Effector memory CD8-positive, alpha-beta T cell (primary cell): ENCODE results near the gene MTHFS.

Experiments used
- ATAC-seq: fragments of 150-1000 bp; cut with Tn5 transposase; replicated peaks from 2 replicates; pipeline ENCODE4 v1.10.0; 2021; ENCODE audit warnings: mild to moderate bottlenecking, moderate library complexity
- DNase-seq, 3 experiments: peaks; one replicate each; pipeline ENCODE4 v3.0.0; 2021
- H3K27ac Mint-ChIP-seq, 2 donors: one replicate each; pipeline ENCODE4 v1.8.0; 2022; ENCODE audit warnings: mild to moderate bottlenecking in 2 of 2, mixed read lengths in 2 of 2, moderate library complexity in 2 of 2
- H3K27me3 Mint-ChIP-seq, 2 donors: one replicate each; pipeline ENCODE4 v1.8.0; 2022; ENCODE audit warnings: mixed read lengths in 2 of 2
- H3K36me3 Mint-ChIP-seq: one replicate; pipeline ENCODE4 v1.8.0; 2022; ENCODE audit warnings: mild to moderate bottlenecking, moderate library complexity, mixed read lengths; ENCODE audit not compliant: insufficient read depth
- H3K4me1 Mint-ChIP-seq, 2 donors: one replicate each; pipeline ENCODE4 v1.8.0; 2022; ENCODE audit warnings: low read depth in 2 of 2, mixed read lengths in 2 of 2
- H3K4me3 Mint-ChIP-seq, 2 donors: one replicate each; pipeline ENCODE4 v1.8.0; 2022; ENCODE audit warnings: mild to moderate bottlenecking in 2 of 2, mixed read lengths in 2 of 2, moderate library complexity in 2 of 2
- H3K9me3 Mint-ChIP-seq, 2 donors: one replicate each; pipeline ENCODE4 v1.8.0; 2022; ENCODE audit warnings: mixed read lengths in 2 of 2

The MTHFS gene

GRCh38 chr15:79881668-79882067 is 15.1 kb downstream of the MTHFS start:
- peaks cover 0 to 4% of the 10 kb centered on the region in 2 donors for H3K9me3 Mint-ChIP-seq
- H3K36me3 Mint-ChIP-seq: peaks cover 49% of the 10 kb centered on the region
- DNase-seq (no peak), ATAC-seq (no peak)
- no peak overlapping the region for H3K27ac Mint-ChIP-seq
- H3K4me3 Mint-ChIP-seq: no peak overlapping the region
- peaks cover 12 to 19% of the 10 kb centered on the region in 2 donors for H3K4me1 Mint-ChIP-seq
- H3K27me3 Mint-ChIP-seq: no peaks in the 10 kb centered on the region

GRCh38 chr15:79881254-79881653 is 15.6 kb downstream of the MTHFS start:
- Mint-ChIP-seq H3K27ac (no peak overlapping the region), H3K36me3 (peaks cover 53% of the 10 kb centered on the region), H3K9me3 (peaks cover 0 to 4% of the 10 kb centered on the region in 2 donors), H3K4me3 (no peak overlapping the region), H3K4me1 (peaks cover 12 to 19% of the 10 kb centered on the region in 2 donors), H3K27me3 (no peaks in the 10 kb centered on the region)
- DNase-seq (no peak), ATAC-seq (no peak)

- peaks cover 6 to 8% of the 10 kb centered on the region in 2 donors for H3K4me1 Mint-ChIP-seq
- H3K4me3 Mint-ChIP-seq: no peak overlapping the region
- DNase-seq (no peak), ATAC-seq (no peak)
- peaks cover 51% of the 10 kb centered on the region for H3K36me3 Mint-ChIP-seq
- H3K27me3 Mint-ChIP-seq: no peaks in the 10 kb centered on the region
- H3K9me3 Mint-ChIP-seq: peaks cover 4 to 7% of the 10 kb centered on the region in 2 donors
- no peak overlapping the region for H3K27ac Mint-ChIP-seq
Observed at GRCh38 chr15:79878078-79878705, 18.6 kb downstream of the MTHFS start.

GRCh38 chr15:79875213-79875612 is 21.6 kb downstream of the MTHFS start:
- DNase-seq (no peak), ATAC-seq (no peak)
- Mint-ChIP-seq H3K27me3 (no peaks in the 10 kb centered on the region), H3K9me3 (peaks cover 4 to 7% of the 10 kb centered on the region in 2 donors), H3K4me3 (no peak overlapping the region), H3K36me3 (peaks cover 46% of the 10 kb centered on the region), H3K27ac (peak overlapping the region in 1 of 2 donors; percentile 6), H3K4me1 (peaks cover 13 to 17% of the 10 kb centered on the region in 2 donors)

GRCh38 chr15:79874242-79874641 is 22.6 kb downstream of the MTHFS start:
- H3K4me1 Mint-ChIP-seq: peaks cover 13 to 17% of the 10 kb centered on the region in 2 donors
- no peak for DNase-seq
- H3K9me3 Mint-ChIP-seq: peaks cover 4 to 7% of the 10 kb centered on the region in 2 donors
- no peak overlapping the region for H3K4me3 Mint-ChIP-seq
- no peaks in the 10 kb centered on the region for H3K27me3 Mint-ChIP-seq
- peaks cover 38% of the 10 kb centered on the region for H3K36me3 Mint-ChIP-seq
- ATAC-seq: no peak
- no peak overlapping the region for H3K27ac Mint-ChIP-seq

- peak; percentile 88 for ATAC-seq
- Mint-ChIP-seq H3K4me3 (peak overlapping the region; percentile 9 to 17), H3K9me3 (peaks cover 0 to 7% of the 10 kb centered on the region in 2 donors), H3K27me3 (no peaks in the 10 kb centered on the region), H3K36me3 (peaks cover 38% of the 10 kb centered on the region), H3K27ac (peak overlapping the region; percentile 80 to 85), H3K4me1 (peaks cover 13 to 21% of the 10 kb centered on the region in 2 donors)
- DNase-seq: peak; percentile 28 to 34 (median 29)
Observed at GRCh38 chr15:79872358-79873017, 24.3 kb downstream of the MTHFS start.

GRCh38 chr15:79868554-79868953 is 28.3 kb downstream of the MTHFS start:
- no peak for ATAC-seq
- peaks cover 32% of the 10 kb centered on the region for H3K36me3 Mint-ChIP-seq
- peak overlapping the region in 1 of 2 donors; percentile 28 for H3K27ac Mint-ChIP-seq
- no peaks in the 10 kb centered on the region for H3K27me3 Mint-ChIP-seq
- DNase-seq: no peak
- H3K4me1 Mint-ChIP-seq: peaks cover 15 to 21% of the 10 kb centered on the region in 2 donors
- no peak overlapping the region for H3K4me3 Mint-ChIP-seq
- H3K9me3 Mint-ChIP-seq: no peaks in the 10 kb centered on the region

- H3K36me3 Mint-ChIP-seq: peaks cover 25% of the 10 kb centered on the region
- H3K27ac Mint-ChIP-seq: no peak overlapping the region
Observed at GRCh38 chr15:79863886-79864285, 32.9 kb downstream of the MTHFS start.

GRCh38 chr15:79862191-79862590 is 34.6 kb downstream of the MTHFS start:
- no peak overlapping the region for H3K4me3 Mint-ChIP-seq
- H3K27ac Mint-ChIP-seq: peak overlapping the region in 1 of 2 donors; percentile 6
- ATAC-seq (no peak), DNase-seq (no peak)
- H3K36me3 Mint-ChIP-seq: peaks cover 29% of the 10 kb centered on the region
- no peaks in the 10 kb centered on the region for H3K9me3 Mint-ChIP-seq
- H3K4me1 Mint-ChIP-seq: peaks cover 9 to 11% of the 10 kb centered on the region in 2 donors
- no peaks in the 10 kb centered on the region for H3K27me3 Mint-ChIP-seq

More at GRCh38 chr15:79863886-79864285, 32.9 kb downstream of the MTHFS start:
- Mint-ChIP-seq H3K4me3 (no peak overlapping the region), H3K4me1 (peaks cover 11 to 14% of the 10 kb centered on the region in 2 donors), H3K27me3 (no peaks in the 10 kb centered on the region), H3K9me3 (no peaks in the 10 kb centered on the region)
- ATAC-seq (no peak), DNase-seq (no peak)

GRCh38 chr15:79860661-79861060 is 36.2 kb downstream of the MTHFS start:
- no peak for DNase-seq
- Mint-ChIP-seq H3K27me3 (no peaks in the 10 kb centered on the region), H3K36me3 (peaks cover 31% of the 10 kb centered on the region), H3K4me1 (peaks cover 9 to 11% of the 10 kb centered on the region in 2 donors), H3K27ac (no peak overlapping the region), H3K9me3 (no peaks in the 10 kb centered on the region), H3K4me3 (no peak overlapping the region)
- no peak for ATAC-seq

- Mint-ChIP-seq H3K9me3 (no peaks in the 10 kb centered on the region), H3K27ac (peak overlapping the region in 1 of 2 donors; percentile 74), H3K27me3 (no peaks in the 10 kb centered on the region), H3K4me1 (peaks cover 13 to 14% of the 10 kb centered on the region in 2 donors), H3K4me3 (no peak overlapping the region), H3K36me3 (peaks cover 26% of the 10 kb centered on the region)
- DNase-seq (no peak), ATAC-seq (no peak)
Observed at GRCh38 chr15:79858469-79858868, 38.3 kb downstream of the MTHFS start.

- DNase-seq (peak; percentile 48 to 58 (median 49)), ATAC-seq (peak; percentile 96)
- Mint-ChIP-seq H3K36me3 (peaks cover 26% of the 10 kb centered on the region), H3K9me3 (no peaks in the 10 kb centered on the region), H3K27ac (no peak overlapping the region), H3K4me1 (peaks cover 11 to 19% of the 10 kb centered on the region in 2 donors), H3K27me3 (no peaks in the 10 kb centered on the region), H3K4me3 (no peak overlapping the region)
Observed at GRCh38 chr15:79853492-79854328, 43.1 kb downstream of the MTHFS start.

GRCh38 chr15:79849789-79850188 is 47.0 kb downstream of the MTHFS start:
- H3K27me3 Mint-ChIP-seq: no peaks in the 10 kb centered on the region
- H3K4me1 Mint-ChIP-seq: peaks cover 23 to 33% of the 10 kb centered on the region in 2 donors
- ATAC-seq: no peak
- DNase-seq: no peak
- no peak overlapping the region for H3K4me3 Mint-ChIP-seq
- H3K36me3 Mint-ChIP-seq: peaks cover 22% of the 10 kb centered on the region
- no peaks in the 10 kb centered on the region for H3K9me3 Mint-ChIP-seq
- peak overlapping the region in 1 of 2 donors; percentile 33 for H3K27ac Mint-ChIP-seq
